AG04450 (cell line): Measurements from ENCODE around the gene NACC1. TPM values are rescaled to one million over a fixed set of nuclear protein-coding genes. Genes with fewer than 3 reads are reported as not detected.

ENCODE experiments used
- CTCF ChIA-PET: fragments of 300-600, 350-600 bp; formaldehyde crosslinking; extraction: SDS; loops from one replicate; lab custom pipeline; 2022; ENCODE audit warnings: antibody characterized with exemption, inconsistent platforms; lab: Charles Lee
- POLR2A ChIA-PET: fragments of 350-600 bp; formaldehyde crosslinking; extraction: SDS; loops from one replicate; lab custom pipeline; 2021; ENCODE audit warnings: antibody characterized with exemption, inconsistent platforms; lab: Yijun Ruan, JAX
- DNase-seq: peaks from one replicate; pipeline ENCODE4 v3.0.0-alpha.2; 2011; ENCODE audit warnings: low read depth, low spot score
- H3K27ac ChIP-seq: one replicate; pipeline ENCODE4 v1.5.1; 2012; ENCODE audit warnings: low read depth, low read length, control low read depth
- H3K27me3 ChIP-seq: one replicate; pipeline ENCODE4 v1.6.0; 2012; ENCODE audit warnings: low read length; ENCODE audit not compliant: control insufficient read depth, insufficient read depth
- H3K4me3 ChIP-seq: 2 replicates; pipeline ENCODE4 v1.5.1; 2011; ENCODE audit warnings: mild to moderate bottlenecking, low read depth, low read length, control low read depth
- H3K9me3 ChIP-seq: 2 replicates; pipeline ENCODE4 v1.5.1; 2012; ENCODE audit warnings: low read length; ENCODE audit not compliant: control insufficient read depth, insufficient read depth
- CTCF ChIP-seq: IDR thresholded peaks from 2 replicates; pipeline ENCODE4 v1.5.1; 2011; ENCODE audit warnings: low read depth, low read length, control low read depth, inconsistent platforms
- polyA plus RNA-seq: library from polyadenylated mRNA; depleted of rRNA; stranded (reverse); fragments of >200 nt; gene quantifications from 2 replicates; pipeline ENCODE4 v1.2.3, GENCODE V29; 2011

Gene NACC1
- polyA plus RNA-seq, 1 experiment = 43.4 TPM

- Histone ChIP-seq H3K4me3 (peak overlapping the region; percentile 25; the same call in 1 of the 2 replicates), H3K27me3 (no peaks in the 10 kb centered on the region), H3K9me3 (peaks cover 2% of the 10 kb centered on the region; the same call in 1 of the 2 replicates), H3K27ac (no peak overlapping the region)
- TF ChIP-seq CTCF = no peak
- no peak for DNase-seq
- POLR2A ChIA-PET = no interaction called here
- CTCF ChIA-PET = interaction anchor here (0.5 to 1.4 kb wide), 2 partner anchors 44 to 137 kb away, joined by 4 read pairs; no protein-coding TSS in a partner anchor
Observed at GRCh38 chr19:13102416-13102665, 15.7 kb upstream of the NACC1 start.

- peak within 1 kb of the TSS; percentile 25 for H3K4me3 ChIP-seq
- no peak within 1 kb of the TSS for H3K27ac ChIP-seq
- peaks cover 2% of the 10 kb centered on the region; the same call in 1 of the 2 replicates for H3K9me3 ChIP-seq
- H3K27me3 ChIP-seq = no peaks in the 10 kb centered on the region
- CTCF ChIA-PET = interaction anchor here (1.4 to 2.1 kb wide), 2 partner anchors 137 kb away, joined by 4 to 11 read pairs; no protein-coding TSS in a partner anchor
- POLR2A ChIA-PET = no interaction called here
- no peak for TF ChIP-seq CTCF
- DNase-seq = no peak
Observed at GRCh38 chr19:13102666-13103580, 15.1 kb upstream of the NACC1 start, which contains the start of gene LYL1. LYL1 (minus strand) TSS chr19:13102858; CDS start chr19:13101171, 1,687 bp downstream.

GRCh38 chr19:13103581-13104359 is 14.3 kb upstream of the NACC1 start:
- CTCF ChIA-PET = interaction anchor here (1.4 to 2.1 kb wide), 3 partner anchors 13 to 138 kb away, joined by 4 to 12 read pairs (median 11); no protein-coding TSS in a partner anchor
- DNase-seq = no peak
- TF ChIP-seq CTCF = no peak
- no peaks in the 10 kb centered on the region for H3K27me3 ChIP-seq
- POLR2A ChIA-PET = no interaction called here
- peaks cover 2% of the 10 kb centered on the region; the same call in 1 of the 2 replicates for H3K9me3 ChIP-seq
- no peak overlapping the region for H3K4me3 ChIP-seq
- no peak overlapping the region for H3K27ac ChIP-seq

- no peak for DNase-seq
- H3K4me3 ChIP-seq = no peak overlapping the region
- peaks cover 2% of the 10 kb centered on the region; the same call in 1 of the 2 replicates for H3K9me3 ChIP-seq
- H3K27me3 ChIP-seq = no peaks in the 10 kb centered on the region
- TF ChIP-seq CTCF = peak; percentile 67
- no peak overlapping the region for H3K27ac ChIP-seq
- POLR2A ChIA-PET = no interaction called here
- CTCF ChIA-PET = interaction anchor here (1.0 to 2.1 kb wide), 4 partner anchors 13 to 139 kb away, joined by 4 to 12 read pairs (median 8); no protein-coding TSS in a partner anchor
Observed at GRCh38 chr19:13104360-13104847, 13.7 kb upstream of the NACC1 start.
